IPS-20b (cell line): ENCODE measurements around the gene CCNQ.

Experiments
- H3K27ac ChIP-seq: one replicate; pipeline ENCODE4 v1.5.1; 2013; ENCODE audit warnings: low read length
- H3K27me3 ChIP-seq: 2 replicates; pipeline ENCODE4 v1.6.1; 2013; ENCODE audit warnings: mild to moderate bottlenecking, low read length, inconsistent platforms; ENCODE audit not compliant: insufficient read depth
- H3K36me3 ChIP-seq: 2 replicates; pipeline ENCODE4 v1.6.1; 2013; ENCODE audit warnings: low read depth, mild to moderate bottlenecking, inconsistent platforms, low read length, moderate library complexity; ENCODE audit not compliant: insufficient read depth
- H3K4me1 ChIP-seq: 2 replicates; pipeline ENCODE4 v1.6.1; 2013; ENCODE audit warnings: mild to moderate bottlenecking, control low read depth, inconsistent platforms, low read length, moderate library complexity; ENCODE audit not compliant: insufficient read depth
- H3K4me3 ChIP-seq: 2 replicates; pipeline ENCODE4 v1.5.1; 2013; ENCODE audit warnings: mild to moderate bottlenecking, low read length, inconsistent platforms
- H3K9ac ChIP-seq: 2 replicates; pipeline ENCODE4 v1.6.1; 2013; ENCODE audit warnings: low read depth, mild to moderate bottlenecking, inconsistent platforms, low read length, moderate library complexity
- H3K9me3 ChIP-seq: 2 replicates; pipeline ENCODE4 v1.6.1; 2013; ENCODE audit warnings: mild to moderate bottlenecking, low read depth, low read length, inconsistent platforms; ENCODE audit not compliant: insufficient read depth

The CCNQ gene

DNA sequence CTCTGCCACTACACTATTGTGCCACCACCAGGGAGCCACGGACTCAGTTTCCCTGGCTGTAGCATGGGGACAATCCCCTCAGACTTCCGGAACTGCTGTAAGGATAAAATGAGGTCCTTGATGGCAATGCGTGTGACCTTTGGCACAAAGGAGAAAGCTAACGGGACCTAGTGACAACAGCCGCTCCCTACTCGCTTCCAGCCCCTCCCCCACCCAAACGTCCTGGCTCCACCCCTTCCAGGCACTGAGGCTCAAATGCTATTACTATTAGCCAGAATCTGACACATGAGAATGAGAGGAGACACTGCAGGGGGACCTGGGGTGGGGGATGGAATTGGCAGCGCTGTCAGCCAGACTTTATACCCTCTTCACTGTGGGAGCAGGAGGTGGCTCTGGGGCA, 42.7 kb upstream of the CCNQ start:
- H3K27ac ChIP-seq: no peak overlapping the region
- peaks cover 65% of the 10 kb centered on the region for H3K27me3 ChIP-seq
- H3K4me3 ChIP-seq: peak overlapping the region; percentile 50; the same call in 1 of the 2 replicates
- H3K9ac ChIP-seq: no peak overlapping the region
- no peaks in the 10 kb centered on the region for H3K36me3 ChIP-seq
- H3K9me3 ChIP-seq: no peaks in the 10 kb centered on the region
- no peaks in the 10 kb centered on the region for H3K4me1 ChIP-seq

DNA sequence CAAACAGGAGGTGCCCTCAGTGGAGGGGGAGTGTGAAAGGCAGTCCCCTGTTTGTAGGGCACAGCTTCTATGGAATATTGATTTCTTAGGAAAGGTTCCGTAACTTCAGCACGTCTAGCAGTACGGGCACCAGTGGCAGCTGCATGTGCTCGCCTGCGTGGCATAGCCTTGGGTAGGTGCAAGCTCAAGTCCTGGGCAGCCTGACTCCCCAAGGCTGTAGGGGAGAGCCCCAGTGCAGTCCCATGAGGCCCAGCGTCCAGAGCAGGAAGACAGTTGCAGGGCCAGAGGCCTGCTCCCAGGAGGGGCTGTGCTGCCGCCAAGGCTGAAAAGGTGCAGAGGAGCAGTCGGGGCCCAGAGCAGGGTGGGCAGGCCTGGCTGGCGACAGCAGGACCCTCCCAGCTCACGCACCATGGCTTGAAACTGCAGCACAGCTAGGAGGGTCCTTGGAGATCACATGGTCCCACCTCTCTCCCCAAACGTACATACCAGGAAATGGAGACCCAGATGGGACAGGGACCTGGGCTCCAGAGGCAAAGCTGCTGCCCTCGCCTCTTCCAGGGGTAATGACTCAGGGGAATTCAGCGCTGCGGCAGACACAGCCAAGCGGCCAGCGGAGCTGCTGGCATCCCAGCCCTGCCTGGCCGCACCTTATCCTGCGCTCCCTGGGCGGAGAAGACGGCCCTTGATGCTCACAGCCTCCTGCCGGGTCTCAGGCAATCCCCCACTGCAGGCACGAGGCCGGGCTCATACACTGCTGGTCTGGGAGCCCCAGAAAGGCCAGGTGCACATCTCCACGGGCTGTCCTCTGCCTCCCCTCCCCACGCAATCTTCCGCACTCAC, 42.0 kb upstream of the CCNQ start:
- H3K27me3 ChIP-seq: peaks cover 58% of the 10 kb centered on the region
- H3K27ac ChIP-seq: no peak overlapping the region
- no peak overlapping the region for H3K9ac ChIP-seq
- H3K36me3 ChIP-seq: no peaks in the 10 kb centered on the region
- H3K9me3 ChIP-seq: no peaks in the 10 kb centered on the region
- H3K4me3 ChIP-seq: peak overlapping the region; percentile 50; the same call in 1 of the 2 replicates
- H3K4me1 ChIP-seq: no peaks in the 10 kb centered on the region

DNA sequence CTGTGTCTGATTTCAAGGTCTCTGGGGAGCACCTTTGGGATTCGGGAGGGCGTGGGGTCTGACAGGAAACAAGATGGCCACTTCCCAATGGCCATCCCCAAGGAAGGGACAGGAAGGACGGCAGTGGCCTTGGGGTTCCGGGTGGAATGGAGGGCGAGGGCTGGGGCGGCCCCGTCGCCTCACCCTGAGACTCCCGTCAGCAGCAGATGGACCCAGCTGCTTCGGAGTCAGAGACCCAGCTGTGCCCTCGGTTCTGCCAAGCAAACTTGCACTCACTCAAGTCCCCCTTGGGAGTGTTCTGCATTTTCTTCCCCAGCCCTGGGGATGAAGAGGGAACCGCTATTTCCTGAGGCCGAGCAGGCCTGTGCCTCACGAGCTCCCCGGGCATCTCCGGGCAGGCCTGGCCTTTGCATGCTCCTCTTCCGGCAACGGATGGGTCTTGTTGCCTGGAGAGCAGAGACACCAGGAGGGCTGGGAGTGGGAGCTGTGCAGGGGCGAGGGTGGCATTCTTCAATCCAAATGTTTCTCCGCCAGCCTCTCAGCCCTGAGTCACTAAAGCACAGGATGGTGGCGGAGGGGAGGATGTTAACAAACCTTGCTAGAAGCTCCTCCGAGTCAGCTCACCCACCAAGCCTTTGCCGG, 41.2 kb upstream of the CCNQ start:
- Histone ChIP-seq H3K27ac (no peak overlapping the region), H3K4me1 (no peaks in the 10 kb centered on the region), H3K9ac (no peak overlapping the region), H3K27me3 (peaks cover 50% of the 10 kb centered on the region), H3K9me3 (no peaks in the 10 kb centered on the region), H3K36me3 (no peaks in the 10 kb centered on the region), H3K4me3 (no peak overlapping the region)

DNA sequence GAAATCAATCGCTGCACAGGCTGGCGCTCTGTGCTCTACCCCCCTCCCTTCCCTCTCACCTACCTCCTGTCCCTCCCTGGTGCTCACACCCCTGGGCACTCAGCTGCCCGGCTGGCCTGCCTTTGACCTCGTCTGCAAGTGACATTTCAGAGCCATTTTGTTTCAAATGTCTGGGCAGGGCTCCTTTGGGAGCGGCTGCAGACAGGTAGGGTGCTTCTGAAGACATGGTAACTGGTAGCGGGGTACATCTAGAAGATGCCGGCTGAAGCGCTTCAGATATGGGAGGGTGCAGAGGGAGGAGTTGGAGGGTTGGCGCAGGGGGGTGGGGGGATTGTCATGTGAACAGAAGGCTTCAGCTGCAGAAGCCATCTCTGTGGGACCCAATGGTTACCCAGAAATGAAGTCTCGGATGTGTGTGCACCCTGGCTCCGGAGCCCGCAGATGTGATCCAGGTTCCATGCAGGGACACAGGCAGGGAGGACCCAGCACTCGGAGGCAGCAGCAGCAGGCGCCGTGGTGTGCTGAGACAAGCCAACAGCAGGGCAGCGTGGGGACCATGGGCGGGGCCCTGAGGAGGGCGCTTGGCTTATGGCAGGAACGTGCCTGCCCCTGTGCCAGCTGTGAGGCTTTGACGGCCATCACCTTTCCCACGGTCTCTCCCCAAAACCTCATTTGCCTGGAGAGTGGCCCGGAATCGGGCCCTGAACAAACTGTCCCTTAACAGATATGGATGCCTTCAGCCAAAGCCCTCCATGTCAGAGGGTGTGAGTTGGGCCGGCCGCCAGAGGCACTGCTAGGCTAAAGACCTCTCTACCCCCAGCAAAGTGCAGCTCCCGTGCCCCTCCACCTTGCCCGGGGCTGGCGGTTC, 40.5 kb upstream of the CCNQ start:
- Histone ChIP-seq H3K4me1 (no peaks in the 10 kb centered on the region), H3K27me3 (peaks cover 43% of the 10 kb centered on the region), H3K4me3 (no peak overlapping the region), H3K36me3 (no peaks in the 10 kb centered on the region), H3K9ac (no peak overlapping the region), H3K9me3 (no peaks in the 10 kb centered on the region), H3K27ac (no peak overlapping the region)

DNA sequence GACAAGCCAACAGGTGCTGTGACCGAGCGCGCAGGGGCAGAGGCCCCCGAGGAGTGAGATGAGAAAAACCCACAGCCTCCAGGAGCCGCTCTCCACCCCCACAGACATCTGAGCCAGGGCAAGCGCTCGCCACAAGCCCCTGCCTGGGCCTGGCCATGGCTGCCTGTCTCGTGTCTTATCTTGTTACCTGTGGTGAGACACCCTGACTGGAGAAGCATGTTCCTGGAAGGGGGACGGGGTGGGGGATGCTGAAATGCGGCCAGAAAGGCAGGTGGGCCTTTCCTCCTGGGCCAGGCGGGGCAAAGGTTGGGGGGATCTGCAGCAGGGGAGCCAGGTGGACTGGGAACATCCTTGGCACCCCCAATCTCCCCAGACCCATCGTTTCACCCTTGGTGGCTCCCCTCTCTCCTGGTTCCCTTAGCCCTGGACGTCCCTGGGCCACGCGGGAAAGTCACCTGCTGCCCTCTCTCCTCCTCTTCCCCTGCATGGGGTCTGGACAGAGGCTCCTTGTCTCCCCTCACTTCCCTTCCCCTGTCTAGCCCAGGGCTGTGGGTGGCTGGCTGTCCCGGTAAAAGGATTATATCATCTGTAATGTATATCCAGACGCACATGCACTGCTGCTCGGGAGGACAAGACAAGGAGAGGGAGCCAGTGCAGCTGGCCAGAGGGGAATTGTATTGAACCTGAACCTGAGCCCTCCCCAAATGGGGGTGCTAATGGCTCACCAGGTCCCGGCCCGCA, 39.7 kb upstream of the CCNQ start:
- H3K9ac ChIP-seq: no peak overlapping the region
- H3K27ac ChIP-seq: no peak overlapping the region
- no peak overlapping the region for H3K4me3 ChIP-seq
- H3K4me1 ChIP-seq: no peaks in the 10 kb centered on the region
- H3K27me3 ChIP-seq: peaks cover 36% of the 10 kb centered on the region
- no peaks in the 10 kb centered on the region for H3K36me3 ChIP-seq
- H3K9me3 ChIP-seq: no peaks in the 10 kb centered on the region

DNA sequence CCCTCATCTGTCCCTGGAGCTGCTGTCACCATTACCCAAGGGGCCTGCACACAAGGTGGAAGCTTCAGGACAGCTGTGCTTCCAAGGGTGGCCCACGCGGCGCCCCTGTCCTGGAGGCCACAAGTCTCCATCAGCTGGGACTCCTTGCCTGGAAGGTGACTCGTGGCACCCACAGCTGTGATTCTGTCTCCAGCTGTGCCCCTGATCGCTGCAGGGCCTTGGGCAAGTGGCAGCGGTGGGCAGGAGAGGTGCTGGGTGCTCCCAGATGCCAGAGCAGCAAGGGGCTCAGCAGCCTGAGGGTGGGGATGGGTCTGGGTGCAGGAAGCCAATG, 39.1 kb upstream of the CCNQ start:
- no peaks in the 10 kb centered on the region for H3K36me3 ChIP-seq

DNA sequence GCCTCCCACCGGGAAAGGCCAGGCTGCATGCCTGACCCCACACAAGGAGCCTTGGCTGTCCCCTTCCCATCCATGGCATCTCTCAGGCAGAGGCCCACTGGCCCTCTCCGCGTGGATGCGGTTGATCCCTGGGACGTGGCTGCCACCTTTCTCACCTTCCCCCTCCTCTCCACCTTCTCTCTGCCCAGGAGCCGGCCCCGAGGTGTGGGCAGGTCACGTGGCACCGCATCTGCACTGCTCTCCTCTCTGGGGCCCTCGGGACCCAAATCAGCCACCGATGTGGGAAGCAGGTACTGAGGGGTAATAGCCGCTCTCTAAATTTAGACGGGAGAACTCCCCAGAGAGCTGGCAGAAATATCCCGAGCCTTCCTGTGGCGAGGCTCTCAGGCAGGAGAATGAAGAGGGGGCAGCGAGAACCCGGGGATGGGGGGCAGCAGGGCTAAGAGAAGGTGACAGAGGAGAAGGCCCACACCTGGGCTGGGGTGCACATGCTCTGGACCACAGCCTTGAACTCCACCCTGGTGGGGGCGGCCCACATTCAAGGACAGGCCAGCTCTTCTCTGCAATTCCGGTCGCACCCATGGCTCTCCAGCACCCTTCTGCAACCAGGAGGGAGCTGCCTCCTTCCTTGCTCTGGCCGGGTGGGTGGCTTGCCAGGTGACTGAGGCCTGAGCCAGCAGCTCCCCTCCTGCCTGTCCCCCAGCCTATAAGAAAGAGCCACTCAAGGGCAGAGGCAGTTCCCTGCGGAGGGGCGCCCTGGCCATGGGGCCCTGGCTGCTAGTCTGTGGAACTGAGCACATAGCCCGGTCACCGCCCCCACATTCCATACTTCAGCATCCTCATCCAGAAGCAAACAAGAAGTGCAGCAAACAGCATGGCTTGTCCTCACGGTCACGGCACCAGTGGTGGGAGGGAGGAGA, 38.4 kb upstream of the CCNQ start:
- H3K4me3 ChIP-seq: no peak overlapping the region
- peaks cover 24% of the 10 kb centered on the region for H3K27me3 ChIP-seq
- no peaks in the 10 kb centered on the region for H3K36me3 ChIP-seq
- H3K9me3 ChIP-seq: no peaks in the 10 kb centered on the region
- H3K9ac ChIP-seq: no peak overlapping the region
- no peak overlapping the region for H3K27ac ChIP-seq
- no peaks in the 10 kb centered on the region for H3K4me1 ChIP-seq

More for the DNA sequence above, 39.1 kb upstream of the CCNQ start:
- Histone ChIP-seq H3K4me3 (no peak overlapping the region), H3K27ac (no peak overlapping the region), H3K9me3 (no peaks in the 10 kb centered on the region), H3K9ac (no peak overlapping the region), H3K4me1 (no peaks in the 10 kb centered on the region), H3K27me3 (peaks cover 30% of the 10 kb centered on the region)

DNA sequence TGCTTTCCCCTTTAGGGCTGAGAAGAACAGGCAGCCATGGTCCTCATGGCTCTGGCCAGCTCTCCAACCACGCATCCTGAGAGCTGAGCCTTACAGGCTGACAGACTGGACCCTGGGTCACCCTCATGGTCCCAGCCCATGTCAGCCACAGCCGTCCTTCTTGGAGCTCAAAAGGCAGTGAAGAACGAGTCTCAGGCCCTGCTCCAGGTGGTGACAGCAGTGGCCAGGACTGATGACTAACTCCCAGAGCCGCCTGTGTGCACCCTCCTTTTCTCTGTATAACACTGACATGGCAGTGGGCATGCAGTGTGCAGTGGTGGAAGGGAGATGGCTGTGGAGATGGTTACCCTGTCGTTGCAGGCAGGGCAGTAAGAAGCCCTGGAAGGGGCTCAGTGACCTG, 37.8 kb upstream of the CCNQ start:
- Histone ChIP-seq H3K27ac (no peak overlapping the region), H3K4me3 (no peak overlapping the region), H3K27me3 (peaks cover 21% of the 10 kb centered on the region), H3K4me1 (no peaks in the 10 kb centered on the region), H3K9ac (no peak overlapping the region), H3K36me3 (no peaks in the 10 kb centered on the region), H3K9me3 (no peaks in the 10 kb centered on the region)

DNA sequence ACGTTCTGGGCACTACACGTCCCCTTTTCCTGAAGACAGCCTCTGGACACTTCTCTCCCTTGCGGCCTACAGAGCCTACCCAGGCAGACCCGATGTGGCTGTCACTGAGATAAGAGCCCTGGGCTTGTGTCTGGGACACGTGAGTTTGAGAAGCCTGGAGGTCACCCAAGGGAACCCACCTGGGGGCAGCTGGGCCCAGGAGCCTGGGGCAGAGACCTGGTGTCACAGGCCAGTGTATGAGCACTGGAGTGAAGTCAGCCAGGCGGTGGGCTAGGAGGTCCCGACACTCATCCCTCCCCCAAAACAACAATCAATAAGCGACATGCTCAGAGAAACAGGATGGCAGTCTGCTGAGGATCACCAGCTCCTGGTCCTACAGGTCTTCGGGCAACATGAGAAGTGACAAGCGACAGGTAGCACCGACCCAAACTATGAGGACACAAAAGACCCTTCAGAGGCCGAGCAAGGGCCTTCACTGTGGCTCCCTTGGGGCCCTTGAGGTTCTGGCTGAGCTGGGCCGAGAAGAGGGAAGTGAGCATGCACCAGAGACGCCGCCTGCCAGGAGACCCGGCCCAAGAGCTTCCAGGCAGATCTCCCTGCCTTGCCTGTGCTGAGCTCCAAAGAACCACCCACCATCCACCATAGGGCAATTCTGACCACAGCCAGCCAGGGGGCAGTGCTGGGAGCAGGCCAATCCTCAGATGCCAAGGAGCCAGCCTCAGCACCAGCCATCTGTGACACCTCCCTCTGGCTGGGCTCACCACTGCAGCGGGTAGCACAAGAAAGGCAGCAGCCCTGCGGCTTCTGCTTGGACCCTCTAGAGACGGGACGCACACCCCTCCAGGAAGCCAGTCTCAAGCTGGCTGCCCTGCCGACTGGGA, 37.1 kb upstream of the CCNQ start:
- Histone ChIP-seq H3K36me3 (no peaks in the 10 kb centered on the region), H3K9ac (no peak overlapping the region), H3K27me3 (peaks cover 14% of the 10 kb centered on the region), H3K9me3 (no peaks in the 10 kb centered on the region), H3K4me3 (no peak overlapping the region), H3K4me1 (no peaks in the 10 kb centered on the region), H3K27ac (no peak overlapping the region)

DNA sequence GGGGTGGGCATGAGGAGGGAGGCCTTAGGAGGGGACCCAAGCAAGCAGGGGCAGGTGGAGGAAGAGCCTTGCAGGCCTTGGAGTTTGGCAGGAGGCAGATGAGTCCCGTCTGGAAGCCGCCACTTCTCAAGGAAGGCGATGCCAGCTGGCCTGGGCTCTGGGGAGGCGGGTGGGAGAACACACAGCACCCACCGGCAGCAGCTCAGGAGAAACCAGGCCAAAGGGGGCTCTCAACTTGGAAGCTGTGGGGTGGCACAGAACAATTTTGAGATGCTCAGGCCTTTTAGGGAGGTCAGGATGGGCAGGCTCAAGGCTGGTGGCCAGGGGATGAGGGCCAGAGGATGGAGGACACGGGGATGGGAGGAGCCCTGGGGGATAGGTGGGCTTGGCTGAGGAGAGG, 36.4 kb upstream of the CCNQ start:
- H3K36me3 ChIP-seq: no peaks in the 10 kb centered on the region
- H3K27ac ChIP-seq: no peak overlapping the region
- no peaks in the 10 kb centered on the region for H3K9me3 ChIP-seq
- peaks cover 8% of the 10 kb centered on the region for H3K27me3 ChIP-seq
- no peaks in the 10 kb centered on the region for H3K4me1 ChIP-seq
- H3K9ac ChIP-seq: no peak overlapping the region
- H3K4me3 ChIP-seq: no peak overlapping the region
